ENCODE data around the gene TP73. TPM values are rescaled to one million over a fixed set of nuclear protein-coding genes. Genes with fewer than 3 reads are reported as not detected.

TP73 gene
- total RNA-seq, 1 experiment from 2014 or later, result 2.6 TPM

DNA sequence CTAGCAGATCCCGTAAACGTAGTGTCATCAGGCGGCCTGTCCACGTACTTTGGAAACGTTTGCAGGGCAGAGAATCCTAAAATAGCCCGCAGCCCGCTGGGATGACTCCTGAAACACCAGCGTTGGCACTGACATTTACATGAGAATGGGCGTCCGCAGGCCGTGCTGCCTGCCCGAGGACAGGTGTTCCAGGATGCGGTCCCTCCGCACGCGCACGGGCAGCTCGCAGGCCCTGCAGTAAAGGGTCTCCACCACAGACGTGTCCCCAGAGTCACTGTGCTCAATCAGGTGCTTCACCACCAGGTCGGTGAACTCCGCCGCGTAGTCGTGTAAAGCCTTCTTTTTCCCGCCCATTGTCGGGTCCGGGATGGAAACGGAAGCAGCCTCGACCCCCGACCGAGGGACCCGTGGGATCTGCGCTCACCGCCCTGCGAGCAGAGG is 94.1 kb downstream of the TP73 start:
- Histone ChIP-seq H3K36me3 (ENCODE audit: low read depth, low read length) (peaks cover 14% of the 10 kb centered on the region; the same call in 1 of the 2 replicates), H3K4me2 (ENCODE audit: low read length) (peak overlapping the region; percentile 96), H3K4me1 (ENCODE audit: insufficient read depth, low read length) (peaks cover 31% of the 10 kb centered on the region), H3K9me3 (ENCODE audit: low read length) (no peaks in the 10 kb centered on the region), H4K20me1 (ENCODE audit: low read length) (peaks cover 22% of the 10 kb centered on the region; the same call in 1 of the 2 replicates), H3F3A (ENCODE audit: low read length, unreplicated experiment) (no peaks in the 10 kb centered on the region), H3K27me3 (ENCODE audit: low read length) (peaks cover 17% of the 10 kb centered on the region), H3K9me2 (replicated peaks; ENCODE audit: low read length) (no peaks in the 10 kb centered on the region), H3K4me3 (ENCODE audit: low read length) (peak overlapping the region; percentile 87), H3K27ac (ENCODE audit: low read length) (no peak overlapping the region), H3K9ac (ENCODE audit: low read length) (peak overlapping the region; percentile 80), H2AFZ (ENCODE audit: low read length) (peak overlapping the region; percentile 76), H3K79me2 (ENCODE audit: low read length) (peaks cover 41% of the 10 kb centered on the region)
- ChIA-PET CTCF (no interaction called here), POLR2A (ENCODE audit: unreplicated experiment) (no interaction called here)
- BruUV-seq (replicated peaks), result no TSS peak
- peak; percentile 12 for ATAC-seq
- TF ChIP-seq EZH2phosphoT487 (IDR thresholded peaks at IDR 0.05; ENCODE audit: borderline replicate concordance, low read length) (no peak), EZH2 (IDR thresholded peaks at IDR 0.05; ENCODE audit: low read length, unreplicated experiment) (no peak)
- TF ChIP-seq, protein P1, sequence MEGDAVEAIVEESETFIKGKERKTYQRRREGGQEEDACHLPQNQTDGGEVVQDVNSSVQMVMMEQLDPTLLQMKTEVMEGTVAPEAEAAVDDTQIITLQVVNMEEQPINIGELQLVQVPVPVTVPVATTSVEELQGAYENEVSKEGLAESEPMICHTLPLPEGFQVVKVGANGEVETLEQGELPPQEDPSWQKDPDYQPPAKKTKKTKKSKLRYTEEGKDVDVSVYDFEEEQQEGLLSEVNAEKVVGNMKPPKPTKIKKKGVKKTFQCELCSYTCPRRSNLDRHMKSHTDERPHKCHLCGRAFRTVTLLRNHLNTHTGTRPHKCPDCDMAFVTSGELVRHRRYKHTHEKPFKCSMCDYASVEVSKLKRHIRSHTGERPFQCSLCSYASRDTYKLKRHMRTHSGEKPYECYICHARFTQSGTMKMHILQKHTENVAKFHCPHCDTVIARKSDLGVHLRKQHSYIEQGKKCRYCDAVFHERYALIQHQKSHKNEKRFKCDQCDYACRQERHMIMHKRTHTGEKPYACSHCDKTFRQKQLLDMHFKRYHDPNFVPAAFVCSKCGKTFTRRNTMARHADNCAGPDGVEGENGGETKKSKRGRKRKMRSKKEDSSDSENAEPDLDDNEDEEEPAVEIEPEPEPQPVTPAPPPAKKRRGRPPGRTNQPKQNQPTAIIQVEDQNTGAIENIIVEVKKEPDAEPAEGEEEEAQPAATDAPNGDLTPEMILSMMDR (conservative IDR thresholded peaks at IDR 0.05; ENCODE audit: low read depth, low read length), result no peak
- intact Hi-C loops (cut with micrococcal nuclease), result loop anchor here (2.0 kb wide), 1 partner anchor 50 kb away; the partner anchor contains the start of gene LRRC47
- DNase-seq, result peak; percentile 26

GRCh38 chr1:3746830-3747521 is 94.7 kb downstream of the TP73 start:
- Histone ChIP-seq H3K4me1 (ENCODE audit: insufficient read depth, low read length) (peaks cover 31% of the 10 kb centered on the region), H3K9me3 (ENCODE audit: low read length) (no peaks in the 10 kb centered on the region), H3K27me3 (ENCODE audit: low read length) (peaks cover 20% of the 10 kb centered on the region), H3K27ac (ENCODE audit: low read length) (no peak overlapping the region), H3K79me2 (ENCODE audit: low read length) (peaks cover 41% of the 10 kb centered on the region), H3K4me3 (ENCODE audit: low read length) (peak overlapping the region; percentile 87), H4K20me1 (ENCODE audit: low read length) (peaks cover 22% of the 10 kb centered on the region; the same call in 1 of the 2 replicates), H3K4me2 (ENCODE audit: low read length) (peak overlapping the region; percentile 96), H3K9ac (ENCODE audit: low read length) (peak overlapping the region; percentile 80), H3F3A (ENCODE audit: low read length, unreplicated experiment) (no peaks in the 10 kb centered on the region), H3K9me2 (replicated peaks; ENCODE audit: low read length) (no peaks in the 10 kb centered on the region), H2AFZ (ENCODE audit: low read length) (peak overlapping the region; percentile 76), H3K36me3 (ENCODE audit: low read depth, low read length) (peaks cover 10% of the 10 kb centered on the region; the same call in 1 of the 2 replicates)
- ATAC-seq (peak; percentile 90), DNase-seq (peak; percentile 92)
- TF ChIP-seq EZH2 (IDR thresholded peaks at IDR 0.05; ENCODE audit: low read length, unreplicated experiment) (no peak), EZH2phosphoT487 (IDR thresholded peaks at IDR 0.05; ENCODE audit: borderline replicate concordance, low read length) (no peak)
- TF ChIP-seq, protein P1 (conservative IDR thresholded peaks at IDR 0.05; ENCODE audit: low read depth, low read length), result no peak
- POLR2A ChIA-PET (ENCODE audit: unreplicated experiment), result no interaction called here
- intact Hi-C loops (cut with micrococcal nuclease), result loop anchor here (2.0 kb wide), 1 partner anchor 50 kb away; the partner anchor contains the start of gene LRRC47
- CTCF ChIA-PET, result no interaction called here
- no TSS peak for BruUV-seq (replicated peaks)

DNA sequence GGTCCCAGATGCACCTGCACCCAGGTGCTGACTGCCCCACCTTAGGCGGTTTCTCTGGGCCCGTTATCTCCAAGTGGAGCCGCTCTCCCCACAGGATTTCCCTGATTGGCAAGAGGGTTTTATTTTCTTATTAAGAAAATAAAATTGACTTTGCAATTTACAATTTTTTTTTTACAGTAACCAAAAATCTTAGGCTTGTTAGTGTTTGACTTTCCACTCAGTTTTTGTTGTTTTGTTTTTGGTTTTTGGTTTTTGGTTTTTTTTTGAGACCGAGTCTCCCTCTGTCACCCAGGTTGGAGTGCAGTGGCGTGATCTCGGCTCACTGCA is 95.2 kb downstream of the TP73 start:
- H3K4me2 ChIP-seq (ENCODE audit: low read length), result peak overlapping the region; percentile 96
- H4K20me1 ChIP-seq (ENCODE audit: low read length), result peaks cover 19% of the 10 kb centered on the region; the same call in 1 of the 2 replicates
- peaks cover 5% of the 10 kb centered on the region; the same call in 1 of the 2 replicates for H3K36me3 ChIP-seq (ENCODE audit: low read depth, low read length)
- peaks cover 25% of the 10 kb centered on the region for H3K27me3 ChIP-seq (ENCODE audit: low read length)
- H3K9me3 ChIP-seq (ENCODE audit: low read length), result no peaks in the 10 kb centered on the region
- H3K9me2 ChIP-seq (replicated peaks; ENCODE audit: low read length), result no peaks in the 10 kb centered on the region
- H3K27ac ChIP-seq (ENCODE audit: low read length), result no peak overlapping the region
- H3K9ac ChIP-seq (ENCODE audit: low read length), result peak overlapping the region; percentile 80; the same call in 1 of the 2 replicates
- intact Hi-C loops (cut with micrococcal nuclease), result loop anchor here (2.0 kb wide), 1 partner anchor 49 kb away; the partner anchor contains the start of gene LRRC47
- ChIA-PET POLR2A (ENCODE audit: unreplicated experiment) (no interaction called here), CTCF (interaction anchor here (0.6 kb wide), 1 partner anchor 52 kb away, joined by 3 read pairs; no protein-coding TSS in a partner anchor)
- H3K4me1 ChIP-seq (ENCODE audit: insufficient read depth, low read length), result peaks cover 31% of the 10 kb centered on the region
- DNase-seq (no peak), ATAC-seq (no peak)
- H3K79me2 ChIP-seq (ENCODE audit: low read length), result peaks cover 41% of the 10 kb centered on the region
- H3F3A ChIP-seq (ENCODE audit: low read length, unreplicated experiment), result no peaks in the 10 kb centered on the region
- H2AFZ ChIP-seq (ENCODE audit: low read length), result peak overlapping the region; percentile 76
- TF ChIP-seq, protein P1 (conservative IDR thresholded peaks at IDR 0.05; ENCODE audit: low read depth, low read length), result no peak
- no peak for TF ChIP-seq EZH2 (IDR thresholded peaks at IDR 0.05; ENCODE audit: low read length, unreplicated experiment)
- TF ChIP-seq EZH2phosphoT487 (IDR thresholded peaks at IDR 0.05; ENCODE audit: borderline replicate concordance, low read length), result no peak
- BruUV-seq (replicated peaks), result no TSS peak
- peak overlapping the region; percentile 87 for H3K4me3 ChIP-seq (ENCODE audit: low read length)

Data from PC-3 (cell line).